ENCODE results near the gene CYBRD1. TPM values are rescaled to one million over a fixed set of nuclear protein-coding genes. Genes with fewer than 3 reads are reported as not detected.
A peak's percentile ranks its signal among the peaks of the same experiment; 100 is the strongest.
"Not testable (repeated sequence)": the region's sequence is repeated elsewhere in the genome, so short reads cannot be mapped to it uniquely, and the experiment has no call there.

Gene CYBRD1
- polyA plus RNA-seq, 1 experiment, result 157 TPM

DNA sequence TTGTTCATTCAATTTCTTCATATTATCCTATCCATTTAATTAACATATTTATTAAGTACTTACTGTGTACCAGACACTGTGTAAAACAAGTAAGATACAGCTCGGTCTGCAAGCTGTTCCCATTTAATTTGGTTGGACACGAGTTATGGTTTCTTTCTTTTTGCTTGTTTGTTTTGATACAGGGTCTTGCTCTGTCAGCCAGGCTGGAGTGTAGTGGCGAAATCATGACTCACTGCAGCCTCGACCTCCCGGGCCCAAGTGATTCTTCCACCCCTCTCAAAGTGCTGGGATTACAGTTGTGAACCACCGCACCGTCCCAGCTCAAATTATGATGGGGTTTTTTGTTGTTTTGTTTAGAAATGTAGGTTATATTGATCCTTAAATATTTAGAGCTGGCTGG lies 9.0 kb downstream of the CYBRD1 start:
- CTCF ChIA-PET, result interaction anchor here (0.6 to 1.6 kb wide), 6 partner anchors 10 to 213 kb away, joined by 3 to 7 read pairs (median 6); no protein-coding TSS in a partner anchor
- H3K27ac ChIP-seq (ENCODE audit: low read depth, low read length), result no peak overlapping the region
- H3K27me3 ChIP-seq (ENCODE audit: control insufficient read depth, insufficient read depth, low read length), result no peaks in the 10 kb centered on the region
- DNase-seq (ENCODE audit: low read depth, low spot score), result no peak
- no peaks in the 10 kb centered on the region for H3K9me3 ChIP-seq (ENCODE audit: control insufficient read depth, insufficient read depth, low read length)
- TF ChIP-seq, protein P1, sequence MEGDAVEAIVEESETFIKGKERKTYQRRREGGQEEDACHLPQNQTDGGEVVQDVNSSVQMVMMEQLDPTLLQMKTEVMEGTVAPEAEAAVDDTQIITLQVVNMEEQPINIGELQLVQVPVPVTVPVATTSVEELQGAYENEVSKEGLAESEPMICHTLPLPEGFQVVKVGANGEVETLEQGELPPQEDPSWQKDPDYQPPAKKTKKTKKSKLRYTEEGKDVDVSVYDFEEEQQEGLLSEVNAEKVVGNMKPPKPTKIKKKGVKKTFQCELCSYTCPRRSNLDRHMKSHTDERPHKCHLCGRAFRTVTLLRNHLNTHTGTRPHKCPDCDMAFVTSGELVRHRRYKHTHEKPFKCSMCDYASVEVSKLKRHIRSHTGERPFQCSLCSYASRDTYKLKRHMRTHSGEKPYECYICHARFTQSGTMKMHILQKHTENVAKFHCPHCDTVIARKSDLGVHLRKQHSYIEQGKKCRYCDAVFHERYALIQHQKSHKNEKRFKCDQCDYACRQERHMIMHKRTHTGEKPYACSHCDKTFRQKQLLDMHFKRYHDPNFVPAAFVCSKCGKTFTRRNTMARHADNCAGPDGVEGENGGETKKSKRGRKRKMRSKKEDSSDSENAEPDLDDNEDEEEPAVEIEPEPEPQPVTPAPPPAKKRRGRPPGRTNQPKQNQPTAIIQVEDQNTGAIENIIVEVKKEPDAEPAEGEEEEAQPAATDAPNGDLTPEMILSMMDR (IDR thresholded peaks at IDR 0.05; ENCODE audit: low read depth, low read length), result no peak
- POLR2A ChIA-PET, result interaction anchor here (0.6 to 1.8 kb wide), 5 partner anchors 9 to 370 kb away, joined by 3 to 17 read pairs (median 4); partner anchors contain the start of gene CYBRD1
- H3K4me3 ChIP-seq (ENCODE audit: low read depth, low read length), result peak overlapping the region; percentile 5; the same call in 1 of the 2 replicates

- TF ChIP-seq, protein P1 (IDR thresholded peaks at IDR 0.05; ENCODE audit: low read depth, low read length), result no peak
- Histone ChIP-seq H3K9me3 (ENCODE audit: control insufficient read depth, insufficient read depth, low read length) (no peaks in the 10 kb centered on the region), H3K27me3 (ENCODE audit: control insufficient read depth, insufficient read depth, low read length) (no peaks in the 10 kb centered on the region), H3K27ac (ENCODE audit: low read depth, low read length) (peak overlapping the region; percentile 21), H3K4me3 (ENCODE audit: low read depth, low read length) (no peak overlapping the region)
- ChIA-PET CTCF (interaction anchor here (0.6 to 1.6 kb wide), 3 partner anchors 10 to 173 kb away, joined by 5 to 7 read pairs (median 6); no protein-coding TSS in a partner anchor), POLR2A (interaction anchor here (0.6 to 1.8 kb wide), 3 partner anchors 9 to 371 kb away, joined by 3 to 17 read pairs (median 5); partner anchors contain the start of gene CYBRD1)
- no peak for DNase-seq (ENCODE audit: low read depth, low spot score)
These were observed 9.7 kb downstream of the CYBRD1 start for GRCh38 chr2:171531836-171532450.

DNA sequence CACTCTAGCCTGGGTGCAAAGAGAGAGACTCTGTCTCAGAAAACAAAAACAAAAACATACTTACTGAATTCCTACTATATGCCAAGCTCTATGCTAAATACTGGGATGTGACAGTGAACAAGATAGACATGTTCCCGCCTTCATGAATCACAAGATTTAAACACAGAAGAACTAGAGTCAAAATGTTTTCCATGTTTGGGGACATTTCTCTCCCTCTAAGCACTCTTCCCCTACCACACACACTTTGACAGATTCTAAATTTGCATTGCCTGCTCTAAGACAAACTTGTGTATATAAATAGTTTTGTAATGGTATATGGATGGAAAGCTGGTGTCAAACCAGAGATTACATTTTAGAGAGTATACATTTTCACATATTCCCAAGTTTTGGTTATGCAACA lies 11.1 kb downstream of the CYBRD1 start:
- CTCF ChIA-PET, result no interaction called here
- TF ChIP-seq, protein P1 (IDR thresholded peaks at IDR 0.05; ENCODE audit: low read depth, low read length), result no peak
- Histone ChIP-seq H3K27me3 (ENCODE audit: control insufficient read depth, insufficient read depth, low read length) (no peaks in the 10 kb centered on the region), H3K4me3 (ENCODE audit: low read depth, low read length) (no peak overlapping the region), H3K27ac (ENCODE audit: low read depth, low read length) (no peak overlapping the region), H3K9me3 (ENCODE audit: control insufficient read depth, insufficient read depth, low read length) (no peaks in the 10 kb centered on the region)
- POLR2A ChIA-PET, result no interaction called here
- DNase-seq (ENCODE audit: low read depth, low spot score), result no peak

- DNase-seq (ENCODE audit: low read depth, low spot score); H3K27me3 ChIP-seq (ENCODE audit: control insufficient read depth, insufficient read depth, low read length); CTCF ChIA-PET; POLR2A ChIA-PET; H3K4me3 ChIP-seq (ENCODE audit: low read depth, low read length); H3K27ac ChIP-seq (ENCODE audit: low read depth, low read length); H3K9me3 ChIP-seq (ENCODE audit: control insufficient read depth, insufficient read depth, low read length): not testable (repeated sequence)
These were observed 13.3 kb downstream of the CYBRD1 start for GRCh38 chr2:171535528-171535927.

DNA sequence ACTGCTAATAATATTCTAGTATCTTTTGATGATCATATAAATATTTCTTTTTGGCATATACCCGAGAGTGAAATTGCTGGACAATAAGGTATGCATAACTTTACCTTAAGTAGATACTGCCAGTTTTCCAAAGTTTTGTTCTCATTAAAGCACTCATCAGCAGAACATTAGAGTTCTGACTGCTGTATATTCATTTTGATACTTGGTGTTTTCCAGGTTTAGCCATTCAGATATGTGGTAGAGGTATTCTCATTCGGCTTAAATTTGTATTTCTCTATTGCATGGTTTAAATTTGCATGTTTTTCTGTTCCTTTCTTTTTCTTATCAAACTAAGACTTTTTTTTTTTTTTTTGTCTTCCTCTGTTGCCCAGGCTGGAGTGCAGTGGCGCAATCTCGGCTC lies 18.2 kb downstream of the CYBRD1 start:
- Histone ChIP-seq H3K27me3 (ENCODE audit: control insufficient read depth, insufficient read depth, low read length) (no peaks in the 10 kb centered on the region), H3K27ac (ENCODE audit: low read depth, low read length) (no peak overlapping the region), H3K4me3 (ENCODE audit: low read depth, low read length) (no peak overlapping the region), H3K9me3 (ENCODE audit: control insufficient read depth, insufficient read depth, low read length) (no peaks in the 10 kb centered on the region)
- TF ChIP-seq, protein P1 (IDR thresholded peaks at IDR 0.05; ENCODE audit: low read depth, low read length), result no peak
- DNase-seq (ENCODE audit: low read depth, low spot score), result no peak
- ChIA-PET CTCF (no interaction called here), POLR2A (no interaction called here)

All from AG04450 (cell line).